ENCODE data around the gene BCKDHB. TPM values are rescaled to one million over a fixed set of nuclear protein-coding genes. Genes with fewer than 3 reads are reported as not detected.

BCKDHB gene
- total RNA-seq, 1 donor, result 11.7 TPM

- no peak for TF ChIP-seq CTCF (IDR thresholded peaks at IDR 0.05; ENCODE audit: insufficient read depth, low read depth, low read length)
- no peak overlapping the region for H3K4me3 ChIP-seq (ENCODE audit: low read depth, low read length)
- no peak for DNase-seq (ENCODE audit: low read depth)
Measured at GRCh38 chr6:80148220-80148619, 41.7 kb downstream of the BCKDHB start.

GRCh38 chr6:80151635-80152034 lies 45.2 kb downstream of the BCKDHB start:
- TF ChIP-seq CTCF (IDR thresholded peaks at IDR 0.05; ENCODE audit: insufficient read depth, low read depth, low read length), result no peak
- H3K4me3 ChIP-seq (ENCODE audit: low read depth, low read length), result no peak overlapping the region
- DNase-seq (ENCODE audit: low read depth), result no peak

- no peak overlapping the region for H3K4me3 ChIP-seq (ENCODE audit: low read depth, low read length)
- TF ChIP-seq CTCF (IDR thresholded peaks at IDR 0.05; ENCODE audit: insufficient read depth, low read depth, low read length), result no peak
- DNase-seq (ENCODE audit: low read depth), result no peak
Measured at GRCh38 chr6:80154160-80154559, 47.7 kb downstream of the BCKDHB start.

GRCh38 chr6:80156221-80156620 lies 49.8 kb downstream of the BCKDHB start:
- no peak for TF ChIP-seq CTCF (IDR thresholded peaks at IDR 0.05; ENCODE audit: insufficient read depth, low read depth, low read length)

GRCh38 chr6:80158478-80158989 lies 52.1 kb downstream of the BCKDHB start:
- no peak for DNase-seq (ENCODE audit: low read depth)
- H3K4me3 ChIP-seq (ENCODE audit: low read depth, low read length), result no peak overlapping the region
- TF ChIP-seq CTCF (IDR thresholded peaks at IDR 0.05; ENCODE audit: insufficient read depth, low read depth, low read length), result no peak

More at GRCh38 chr6:80156221-80156620, 49.8 kb downstream of the BCKDHB start:
- no peak overlapping the region for H3K4me3 ChIP-seq (ENCODE audit: low read depth, low read length)
- DNase-seq (ENCODE audit: low read depth), result no peak

- TF ChIP-seq CTCF (IDR thresholded peaks at IDR 0.05; ENCODE audit: insufficient read depth, low read depth, low read length), result no peak
- no peak overlapping the region for H3K4me3 ChIP-seq (ENCODE audit: low read depth, low read length)
- DNase-seq (ENCODE audit: low read depth), result no peak
Measured at GRCh38 chr6:80161434-80161833, 55.0 kb downstream of the BCKDHB start.

GRCh38 chr6:80163754-80164187 lies 57.3 kb downstream of the BCKDHB start:
- no peak for TF ChIP-seq CTCF (IDR thresholded peaks at IDR 0.05; ENCODE audit: insufficient read depth, low read depth, low read length)
- no peak overlapping the region for H3K4me3 ChIP-seq (ENCODE audit: low read depth, low read length)
- peak; percentile 74 for DNase-seq (ENCODE audit: low read depth)

Data from fibroblast of villous mesenchyme (primary cell).